Fibroblast of villous mesenchyme (primary cell): Measurements from ENCODE around the gene KIFC3. TPM values are rescaled to one million over a fixed set of nuclear protein-coding genes. Genes with fewer than 3 reads are reported as not detected.

ENCODE experiments used
- DNase-seq: peaks from one replicate; pipeline ENCODE4 v3.0.0-alpha.2; 2010; ENCODE audit warnings: low read depth
- H3K4me3 ChIP-seq: 2 replicates; pipeline ENCODE4 v1.5.1; 2011; ENCODE audit warnings: low read depth, mild to moderate bottlenecking, low read length
- total RNA-seq: library from RNA; depleted of rRNA; stranded (reverse); fragments of >200 nt; gene quantifications from 2 replicates; pipeline ENCODE4 v1.2.3, GENCODE V29; 2012
- TF ChIP-seq, protein P1 (sequence below): IDR thresholded peaks from 2 replicates; pipeline ENCODE4 v1.5.1; 2012; ENCODE audit warnings: low read depth, mild to moderate bottlenecking, low read length; ENCODE audit not compliant: insufficient read depth

KIFC3 gene
- total RNA-seq, 1 donor, result 72.5 TPM

DNA sequence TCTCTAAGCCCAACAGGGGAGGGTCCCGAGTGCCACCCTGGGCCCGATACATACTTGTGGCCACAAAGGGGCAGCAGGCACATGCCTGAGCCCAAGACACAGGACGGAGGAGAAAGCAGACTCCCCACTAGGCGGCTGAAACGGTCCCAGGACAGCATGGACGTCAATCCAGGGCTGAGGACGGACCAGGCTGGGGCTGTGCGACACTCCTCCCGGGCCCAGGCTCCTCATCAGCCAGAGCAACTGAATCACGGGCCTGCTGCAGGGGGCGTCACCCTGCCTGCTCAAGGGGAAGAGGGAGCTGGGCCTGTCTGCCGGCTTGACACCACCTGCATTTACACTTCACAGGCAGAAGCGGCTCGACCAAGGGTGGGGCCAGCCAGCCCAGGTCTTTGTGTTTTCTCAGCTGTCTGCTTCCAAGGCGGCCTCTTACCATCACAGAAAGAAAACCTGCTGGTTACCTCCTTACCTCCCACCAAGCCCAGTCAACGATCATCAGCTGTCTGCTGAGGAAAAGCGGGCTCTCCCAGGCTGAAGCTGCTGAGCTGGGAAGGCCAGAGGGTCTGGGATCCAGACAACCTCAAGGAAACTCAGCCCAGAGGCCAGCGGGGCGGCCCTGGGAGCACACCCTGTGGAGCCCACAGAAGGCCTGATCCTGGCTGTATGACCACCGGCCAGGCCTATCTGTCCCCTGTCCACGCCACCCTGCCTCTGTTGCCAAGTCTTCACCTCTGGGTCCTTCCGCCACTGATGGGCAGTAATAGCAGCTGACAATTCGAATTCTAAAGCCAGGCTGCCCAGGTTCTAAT is 26.4 kb downstream of the KIFC3 start:
- TF ChIP-seq, protein P1, sequence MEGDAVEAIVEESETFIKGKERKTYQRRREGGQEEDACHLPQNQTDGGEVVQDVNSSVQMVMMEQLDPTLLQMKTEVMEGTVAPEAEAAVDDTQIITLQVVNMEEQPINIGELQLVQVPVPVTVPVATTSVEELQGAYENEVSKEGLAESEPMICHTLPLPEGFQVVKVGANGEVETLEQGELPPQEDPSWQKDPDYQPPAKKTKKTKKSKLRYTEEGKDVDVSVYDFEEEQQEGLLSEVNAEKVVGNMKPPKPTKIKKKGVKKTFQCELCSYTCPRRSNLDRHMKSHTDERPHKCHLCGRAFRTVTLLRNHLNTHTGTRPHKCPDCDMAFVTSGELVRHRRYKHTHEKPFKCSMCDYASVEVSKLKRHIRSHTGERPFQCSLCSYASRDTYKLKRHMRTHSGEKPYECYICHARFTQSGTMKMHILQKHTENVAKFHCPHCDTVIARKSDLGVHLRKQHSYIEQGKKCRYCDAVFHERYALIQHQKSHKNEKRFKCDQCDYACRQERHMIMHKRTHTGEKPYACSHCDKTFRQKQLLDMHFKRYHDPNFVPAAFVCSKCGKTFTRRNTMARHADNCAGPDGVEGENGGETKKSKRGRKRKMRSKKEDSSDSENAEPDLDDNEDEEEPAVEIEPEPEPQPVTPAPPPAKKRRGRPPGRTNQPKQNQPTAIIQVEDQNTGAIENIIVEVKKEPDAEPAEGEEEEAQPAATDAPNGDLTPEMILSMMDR, result peak; percentile 22
- H3K4me3 ChIP-seq, result no peak overlapping the region
- DNase-seq, result no peak

DNA sequence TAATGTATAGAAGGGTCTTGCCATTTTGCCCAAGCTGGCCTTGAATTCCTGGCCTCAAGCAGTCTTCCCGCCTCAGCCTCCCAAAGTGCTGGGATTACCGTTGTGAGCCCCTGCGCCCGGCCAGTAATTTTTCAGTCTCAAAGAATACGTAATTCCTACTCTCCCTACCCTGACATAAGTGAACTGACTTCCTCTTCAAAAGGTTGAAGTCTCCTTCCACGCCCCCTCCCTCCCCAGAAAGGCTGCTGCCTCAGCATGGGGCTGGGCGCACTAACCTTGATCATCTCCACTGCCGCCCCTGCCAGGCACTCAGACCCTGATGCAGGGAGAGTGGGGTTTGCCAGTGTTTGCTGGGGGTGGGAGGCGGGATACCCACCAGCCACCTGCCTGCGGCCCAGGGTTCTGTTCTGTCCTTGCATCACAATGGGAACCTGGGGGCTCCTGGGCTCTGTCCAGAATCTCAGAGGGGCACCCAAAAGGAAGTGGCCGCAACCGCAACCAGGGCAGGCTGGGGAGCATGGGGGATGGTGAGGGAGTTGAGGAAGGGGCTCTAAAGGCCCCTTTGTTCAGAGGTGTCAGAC is 27.5 kb downstream of the KIFC3 start:
- DNase-seq, result no peak
- TF ChIP-seq, protein P1, result no peak
- H3K4me3 ChIP-seq, result no peak overlapping the region

DNA sequence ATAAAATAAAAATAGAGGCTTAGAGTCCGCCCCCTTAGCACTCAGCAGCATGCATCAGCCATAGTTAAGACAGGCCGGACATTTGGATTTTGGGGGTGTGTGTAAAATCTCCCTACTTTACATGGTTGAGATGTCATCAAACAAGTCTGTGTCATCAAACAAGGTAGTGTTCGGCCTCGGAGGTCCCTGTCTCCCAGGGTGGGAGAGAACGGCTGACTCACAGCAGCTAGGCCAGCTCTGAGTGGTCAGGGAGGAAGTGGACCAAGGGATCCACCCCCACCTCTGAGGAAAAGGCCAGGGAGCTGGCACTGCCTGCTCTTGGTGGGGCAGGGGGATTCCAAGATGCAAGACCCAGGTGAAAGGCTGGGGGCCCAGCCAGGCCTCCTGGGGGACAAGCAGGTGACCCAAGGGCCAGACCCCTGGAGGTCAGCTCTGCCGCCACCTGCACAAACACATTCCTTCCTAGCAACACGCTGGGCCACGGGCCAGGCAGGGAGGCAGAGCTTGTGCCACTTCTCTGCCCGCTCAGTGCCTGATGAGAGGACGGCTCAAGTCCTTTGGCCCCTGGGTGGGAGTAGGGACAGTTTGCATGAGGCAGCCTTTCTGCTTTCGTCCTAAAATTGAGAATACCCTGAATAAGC is 28.5 kb downstream of the KIFC3 start:
- H3K4me3 ChIP-seq, result no peak overlapping the region
- no peak for DNase-seq
- TF ChIP-seq, protein P1, result no peak

DNA sequence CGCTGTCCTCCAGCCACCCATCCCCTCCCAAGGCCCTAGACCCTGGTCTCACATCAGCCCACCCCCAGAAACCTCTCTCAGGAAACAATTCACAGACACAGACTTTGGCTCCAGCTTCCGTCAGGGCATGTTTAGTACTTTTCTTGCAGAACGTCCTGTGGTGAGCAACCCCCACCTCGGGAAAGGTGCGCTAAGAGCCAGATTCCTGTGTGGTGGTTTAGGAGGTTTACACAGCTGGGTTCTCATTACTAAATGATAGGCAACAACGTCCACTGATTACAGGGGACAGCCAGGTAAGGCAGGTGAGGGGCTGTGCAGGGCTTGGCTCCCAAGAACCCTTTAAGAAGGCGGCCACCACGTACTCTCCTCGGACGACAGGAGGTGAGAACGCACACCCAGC is 29.3 kb downstream of the KIFC3 start:
- TF ChIP-seq, protein P1, result no peak
- H3K4me3 ChIP-seq, result no peak overlapping the region
- DNase-seq, result no peak

DNA sequence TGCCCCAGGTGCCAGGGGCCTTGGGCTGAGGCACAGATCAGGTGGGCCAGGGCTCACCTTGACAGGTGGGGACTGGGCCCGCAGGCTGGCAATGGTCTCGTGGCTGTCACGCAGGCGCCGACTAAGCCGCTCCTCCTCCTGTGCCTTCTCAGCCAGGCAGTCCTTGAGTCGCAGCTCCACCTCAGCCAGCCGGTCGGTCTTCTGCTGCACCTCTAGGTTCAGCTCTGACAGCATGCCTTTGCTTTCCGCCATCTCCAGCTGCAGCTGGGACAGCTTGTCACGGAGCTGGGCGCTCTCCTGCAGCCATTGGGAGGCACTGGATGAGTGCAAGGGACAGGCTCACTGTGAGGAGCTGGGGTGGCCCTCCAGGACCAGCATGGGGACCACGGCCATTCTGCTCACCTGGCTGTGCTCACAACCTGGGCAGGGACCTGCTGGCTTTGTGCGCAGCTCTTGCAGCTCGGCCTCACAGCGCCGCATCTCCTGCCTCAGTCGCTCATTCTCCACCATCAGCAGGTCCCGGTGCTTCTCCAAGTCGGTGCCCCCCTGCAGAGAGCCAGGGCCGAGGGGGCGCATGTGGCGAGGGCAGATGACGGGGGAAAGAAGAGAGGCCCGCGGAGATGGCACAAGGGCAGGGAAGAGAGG is 31.0 kb downstream of the KIFC3 start:
- TF ChIP-seq, protein P1, result no peak
- no peak overlapping the region for H3K4me3 ChIP-seq
- no peak for DNase-seq

DNA sequence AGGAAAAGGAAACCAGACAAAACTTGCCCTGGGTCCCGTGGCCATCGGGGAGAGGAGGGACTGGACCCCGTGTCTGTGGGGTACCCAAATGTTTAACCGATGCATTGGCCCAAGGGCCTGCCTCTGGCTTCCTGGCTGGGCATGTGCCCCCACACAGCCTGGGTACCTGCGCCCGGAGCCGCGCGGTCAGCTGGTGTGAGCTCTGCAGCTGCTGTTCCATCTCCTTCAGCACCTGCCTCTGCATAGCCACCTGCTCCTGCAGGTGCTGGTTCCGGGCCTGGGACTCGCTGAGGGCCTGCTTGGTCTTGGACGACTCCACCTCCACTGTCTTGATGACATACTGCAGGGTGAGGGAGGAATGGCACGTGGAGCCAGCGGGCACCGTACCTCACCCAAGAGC is 31.9 kb downstream of the KIFC3 start:
- TF ChIP-seq, protein P1, result no peak
- no peak overlapping the region for H3K4me3 ChIP-seq
- no peak for DNase-seq
